CD4-positive, CD25-positive, alpha-beta regulatory T cell (primary cell): ENCODE measurements around the gene RALGAPB. TPM values are rescaled to one million over a fixed set of nuclear protein-coding genes. Genes with fewer than 3 reads are reported as not detected.

Experiments
- ATAC-seq, 2 donors: fragments of 150-1000 bp; cut with Tn5 transposase; one replicate each; pipeline ENCODE4 v1.10.0; 2021; ENCODE audit warnings: low read depth in 2 of 2, moderate number of reproducible peaks in 2 of 2, moderate library complexity in 1 of 2
- DNase-seq, 3 donors: peaks; one replicate each; pipeline versions ENCODE4 v3.0.0 to v3.0.0-alpha.2; 2012 to 2022; ENCODE audit warnings: mixed read lengths in 1 of 3
- H3K27ac ChIP-seq: one replicate; pipeline ENCODE4 v1.7.0; 2013; ENCODE audit warnings: mild to moderate bottlenecking, low read length; ENCODE audit not compliant: insufficient read depth, poor library complexity, severe bottlenecking
- H3K27me3 ChIP-seq: one replicate; pipeline ENCODE4 v1.7.0; 2013; ENCODE audit warnings: low read length; ENCODE audit not compliant: control insufficient read depth, insufficient read depth
- H3K36me3 ChIP-seq: one replicate; pipeline ENCODE4 v1.7.0; 2013; ENCODE audit warnings: mild to moderate bottlenecking, low read length, moderate library complexity; ENCODE audit not compliant: control insufficient read depth, insufficient read depth
- H3K4me1 ChIP-seq: 2 replicates; pipeline ENCODE4 v1.7.0; 2013; ENCODE audit warnings: mild to moderate bottlenecking, low read length; ENCODE audit not compliant: insufficient read depth, control insufficient read depth, poor library complexity, severe bottlenecking
- H3K4me3 ChIP-seq: one replicate; pipeline ENCODE4 v1.7.0; 2013; ENCODE audit warnings: low read depth, mild to moderate bottlenecking, low read length, moderate library complexity
- H3K9me3 ChIP-seq, 2 experiments: 1 replicate in 1 of 2; 2 replicates in 1 of 2; pipeline ENCODE4 v1.7.0; 2013; ENCODE audit warnings: low read length in 2 of 2, mild to moderate bottlenecking in 1 of 2, moderate library complexity in 1 of 2; ENCODE audit not compliant: control insufficient read depth in 2 of 2
- H3K27ac Mint-ChIP-seq, 3 donors: one replicate each; pipeline ENCODE4 v1.8.0; 2020 to 2022; ENCODE audit warnings: mild to moderate bottlenecking in 3 of 3, mixed read lengths in 3 of 3, moderate library complexity in 2 of 3
- H3K27me3 Mint-ChIP-seq: one replicate; pipeline ENCODE4 v1.8.0; 2022; ENCODE audit warnings: mild to moderate bottlenecking, mixed read lengths
- H3K36me3 Mint-ChIP-seq: one replicate; pipeline ENCODE4 v1.8.0; 2020; ENCODE audit warnings: mixed read lengths
- H3K4me1 Mint-ChIP-seq, 4 donors: one replicate each; pipeline ENCODE4 v1.8.0; 2020 to 2022; ENCODE audit warnings: mixed read lengths in 4 of 4, mild to moderate bottlenecking in 1 of 4
- H3K4me3 Mint-ChIP-seq, 4 donors: one replicate each; pipeline ENCODE4 v1.8.0; 2020 to 2022; ENCODE audit warnings: mild to moderate bottlenecking in 4 of 4, mixed read lengths in 4 of 4, moderate library complexity in 3 of 4
- H3K9me3 Mint-ChIP-seq, 7 donors: one replicate each; pipeline ENCODE4 v1.8.0; 2020 to 2022; ENCODE audit warnings: mixed read lengths in 7 of 7, mild to moderate bottlenecking in 3 of 7, moderate library complexity in 2 of 7
- polyA plus RNA-seq, 4 donors: library from polyadenylated mRNA; unstranded; fragments of 300-500 nt; fragmentation: Illumina TruSeq; gene quantifications; one replicate each; pipeline ENCODE4 v1.2.3, GENCODE V29; 2021
- total RNA-seq: library from RNA; stranded (reverse); gene quantifications from one replicate; pipeline ENCODE4 v1.2.3, GENCODE V29; 2022

Gene RALGAPB
- total and polyA plus RNA-seq, 5 donors from 2014 or later: 10.7 to 59.1 (median 11.1) TPM

DNA sequence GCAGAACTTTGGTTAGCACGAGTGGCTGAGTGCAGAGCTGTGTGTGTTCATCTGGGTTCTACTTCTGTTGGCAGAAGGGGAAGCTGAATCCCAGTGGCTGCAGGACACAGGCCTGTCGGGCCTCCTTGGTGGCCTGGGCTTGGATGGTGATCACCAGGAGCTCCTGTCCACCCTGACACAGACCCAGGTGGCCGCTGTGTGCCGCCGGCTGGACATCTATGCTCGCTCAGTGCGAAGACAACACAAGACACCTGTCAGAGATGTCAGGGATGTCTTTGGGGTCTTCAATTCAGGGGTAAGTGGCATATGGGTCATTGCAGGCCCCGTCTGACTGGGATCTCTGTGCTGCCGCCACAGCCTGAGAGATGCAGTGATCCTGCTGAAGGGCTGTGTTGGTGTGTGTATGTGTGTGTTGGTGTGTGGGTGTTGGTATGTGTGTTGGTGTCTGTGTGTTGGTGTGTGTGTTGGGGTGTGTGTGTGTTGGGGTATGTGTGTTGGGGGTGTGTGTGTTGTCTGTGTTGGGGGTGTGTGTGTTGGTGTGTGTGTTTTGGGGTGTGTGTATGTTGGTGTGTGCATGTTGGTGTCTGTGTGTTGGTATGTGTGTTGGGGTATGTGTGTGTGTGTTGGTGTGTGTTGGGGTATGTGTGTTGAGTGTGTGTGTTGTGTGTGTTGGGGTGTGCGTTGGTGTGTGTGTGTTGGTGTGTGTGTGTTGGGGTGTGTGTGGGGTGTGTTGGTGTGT, 154.4 kb downstream of the RALGAPB start:
- no peak overlapping the region for H3K27ac ChIP-seq

More for the DNA sequence above, 154.4 kb downstream of the RALGAPB start:
- peaks cover 0 to 4% of the 10 kb centered on the region in 2 experiments for H3K9me3 ChIP-seq
- H3K27me3 ChIP-seq: no peaks in the 10 kb centered on the region
- DNase-seq (no peak), ATAC-seq (no peak)
- Mint-ChIP-seq H3K27ac (no peak overlapping the region), H3K9me3 (peaks cover 0 to 4% (median 0%) of the 10 kb centered on the region in 7 donors), H3K4me3 (no peak overlapping the region), H3K4me1 (no peaks in the 10 kb centered on the region), H3K36me3 (peaks cover 4% of the 10 kb centered on the region), H3K27me3 (peaks cover 5% of the 10 kb centered on the region)
- no peaks in the 10 kb centered on the region for H3K4me1 ChIP-seq
- no peak overlapping the region for H3K4me3 ChIP-seq
- H3K36me3 ChIP-seq: no peaks in the 10 kb centered on the region

Other genes with a start within 250 kb of the RALGAPB start
- gene KIAA1755, start 212.1 kb upstream of the RALGAPB start, total RNA-seq: not detected
- gene KIAA1755, start 212.1 kb upstream of the RALGAPB start, polyA plus RNA-seq: not detected
- gene BPI, start 168.7 kb upstream of the RALGAPB start, total RNA-seq: not detected
- gene BPI, start 168.7 kb upstream of the RALGAPB start, polyA plus RNA-seq: not detected
- not detected for gene LBP, start 126.4 kb upstream of the RALGAPB start, total RNA-seq
- gene LBP, start 126.4 kb upstream of the RALGAPB start, polyA plus RNA-seq: not detected
- gene SNHG17, start 37.5 kb upstream of the RALGAPB start, total RNA-seq: 64.8 TPM
- 10 to 100 TPM; 33.6 to 99.2 (median 88.1) TPM for gene SNHG17, start 37.5 kb upstream of the RALGAPB start, polyA plus RNA-seq
- gene ADIG, start 108.4 kb downstream of the RALGAPB start, total RNA-seq: not detected
- gene ADIG, start 108.4 kb downstream of the RALGAPB start, polyA plus RNA-seq: not detected
- gene ARHGAP40, start 129.0 kb downstream of the RALGAPB start, total RNA-seq: not detected
- not detected for gene ARHGAP40, start 129.0 kb downstream of the RALGAPB start, polyA plus RNA-seq